Ascending aorta (tissue), 2 donors: ENCODE measurements around the gene ESR1. TPM values are rescaled to one million over a fixed set of nuclear protein-coding genes. Genes with fewer than 3 reads are reported as not detected.

Experiments used
- DNase-seq, 2 donors: peaks; one replicate each; pipeline ENCODE4 v3.0.0-alpha.2; 2019; ENCODE audit warnings: low spot score in 2 of 2
- H3K27ac ChIP-seq, 2 donors: fragments of 200-600 bp; sonication (generic); one replicate each; pipeline ENCODE4 v1.5.1; 2016 to 2017; ENCODE audit warnings: mild to moderate bottlenecking in 1 of 2
- H3K27me3 ChIP-seq: fragments of 200-600 bp; sonication (generic); one replicate; pipeline ENCODE4 v1.5.1; 2017
- H3K36me3 ChIP-seq, 2 donors: fragments of 200-600 bp; sonication (generic); one replicate each; pipeline ENCODE4 v1.5.1; 2016
- H3K4me1 ChIP-seq, 2 donors: fragments of 200-600 bp; sonication (generic); one replicate each; pipeline ENCODE4 v1.5.1; 2016 to 2017; ENCODE audit warnings: mild to moderate bottlenecking in 1 of 2
- H3K4me3 ChIP-seq, 2 donors: fragments of 200-600 bp; sonication (generic); one replicate each; pipeline ENCODE4 v1.5.1; 2016 to 2017; ENCODE audit warnings: mild to moderate bottlenecking in 1 of 2
- H3K9me3 ChIP-seq, 2 donors: fragments of 200-600 bp; sonication (generic); one replicate each; pipeline ENCODE4 v1.5.1; 2016
- intact Hi-C: fragments of 100-400 bp; cut with DNase I; formaldehyde crosslinking; loops from one replicate; pipeline ENCODE4 v1.15.1; 2023
- total RNA-seq: library from RNA; depleted of rRNA; stranded (reverse); fragments of >200 nt; gene quantifications from one replicate; pipeline ENCODE4 v1.1.0, GENCODE V29; 2016
- TF ChIP-seq, protein P1 (sequence below), 3 experiments: fragments of 200-600 bp in 2 of 3; fragments of 450-650 bp in 1 of 3; sonication (generic) in 2 of 3; IDR thresholded peaks; one replicate each; pipeline ENCODE4 v1.5.1; 2016 to 2019; ENCODE audit warnings: antibody characterized with exemption in 3 of 3, mild to moderate bottlenecking in 1 of 3, moderate library complexity in 1 of 3

Gene ESR1
- total RNA-seq, 1 donor from 2014 or later, result 3.0 TPM

DNA sequence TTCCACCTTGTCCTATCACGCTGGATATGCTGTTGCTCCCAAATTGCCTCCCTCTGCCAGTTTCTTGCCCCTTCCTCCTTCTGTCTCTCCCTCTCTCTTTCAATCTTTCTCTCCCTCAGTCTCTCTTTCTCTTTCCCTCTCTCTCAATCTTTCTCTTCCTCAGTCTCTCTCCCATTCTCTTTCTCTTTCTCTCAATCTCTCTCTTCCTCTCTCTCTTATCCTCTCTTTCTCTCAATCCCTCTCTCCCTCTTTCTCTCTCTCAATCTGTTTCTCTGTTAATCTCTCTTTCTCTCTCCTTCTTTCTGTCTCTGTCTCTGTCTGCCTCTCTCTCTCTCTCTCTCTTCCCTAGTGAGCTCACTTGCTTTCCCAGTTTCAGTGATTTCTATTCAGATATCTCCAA, 245.8 kb downstream of the ESR1 start:
- DNase-seq, result no peak
- Histone ChIP-seq H3K36me3 (no peaks in the 10 kb centered on the region), H3K9me3 (no peaks in the 10 kb centered on the region), H3K4me3 (no peak overlapping the region), H3K27me3 (no peaks in the 10 kb centered on the region), H3K4me1 (no peaks in the 10 kb centered on the region), H3K27ac (no peak overlapping the region)
- TF ChIP-seq, protein P1, sequence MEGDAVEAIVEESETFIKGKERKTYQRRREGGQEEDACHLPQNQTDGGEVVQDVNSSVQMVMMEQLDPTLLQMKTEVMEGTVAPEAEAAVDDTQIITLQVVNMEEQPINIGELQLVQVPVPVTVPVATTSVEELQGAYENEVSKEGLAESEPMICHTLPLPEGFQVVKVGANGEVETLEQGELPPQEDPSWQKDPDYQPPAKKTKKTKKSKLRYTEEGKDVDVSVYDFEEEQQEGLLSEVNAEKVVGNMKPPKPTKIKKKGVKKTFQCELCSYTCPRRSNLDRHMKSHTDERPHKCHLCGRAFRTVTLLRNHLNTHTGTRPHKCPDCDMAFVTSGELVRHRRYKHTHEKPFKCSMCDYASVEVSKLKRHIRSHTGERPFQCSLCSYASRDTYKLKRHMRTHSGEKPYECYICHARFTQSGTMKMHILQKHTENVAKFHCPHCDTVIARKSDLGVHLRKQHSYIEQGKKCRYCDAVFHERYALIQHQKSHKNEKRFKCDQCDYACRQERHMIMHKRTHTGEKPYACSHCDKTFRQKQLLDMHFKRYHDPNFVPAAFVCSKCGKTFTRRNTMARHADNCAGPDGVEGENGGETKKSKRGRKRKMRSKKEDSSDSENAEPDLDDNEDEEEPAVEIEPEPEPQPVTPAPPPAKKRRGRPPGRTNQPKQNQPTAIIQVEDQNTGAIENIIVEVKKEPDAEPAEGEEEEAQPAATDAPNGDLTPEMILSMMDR (IDR thresholded peaks at IDR 0.05), result no peak
- intact Hi-C loops, result no loop called here

DNA sequence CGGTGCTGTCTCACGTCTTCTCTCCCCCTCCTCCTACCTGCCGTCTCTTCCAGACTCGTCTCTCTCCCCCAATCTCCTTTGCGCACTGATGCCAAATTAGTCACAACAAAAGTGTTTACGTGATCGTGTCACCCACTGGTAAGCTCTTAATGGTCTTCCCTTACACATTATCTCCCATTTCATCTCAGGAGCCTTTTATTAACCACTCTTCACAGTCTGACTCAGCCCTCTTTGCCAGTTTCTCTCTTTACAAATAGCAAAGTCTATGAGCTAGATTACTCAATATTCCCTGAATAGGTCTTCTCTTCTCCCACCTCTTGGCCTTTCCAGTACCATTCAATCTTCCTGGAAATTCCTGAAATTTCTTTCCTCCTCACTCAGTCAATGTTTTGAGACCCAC, 247.0 kb downstream of the ESR1 start:
- TF ChIP-seq, protein P1 (IDR thresholded peaks at IDR 0.05), result no peak
- Histone ChIP-seq H3K36me3 (no peaks in the 10 kb centered on the region), H3K27ac (no peak overlapping the region), H3K27me3 (no peaks in the 10 kb centered on the region), H3K9me3 (no peaks in the 10 kb centered on the region), H3K4me1 (no peaks in the 10 kb centered on the region), H3K4me3 (no peak overlapping the region)
- no peak for DNase-seq
- intact Hi-C loops, result no loop called here

DNA sequence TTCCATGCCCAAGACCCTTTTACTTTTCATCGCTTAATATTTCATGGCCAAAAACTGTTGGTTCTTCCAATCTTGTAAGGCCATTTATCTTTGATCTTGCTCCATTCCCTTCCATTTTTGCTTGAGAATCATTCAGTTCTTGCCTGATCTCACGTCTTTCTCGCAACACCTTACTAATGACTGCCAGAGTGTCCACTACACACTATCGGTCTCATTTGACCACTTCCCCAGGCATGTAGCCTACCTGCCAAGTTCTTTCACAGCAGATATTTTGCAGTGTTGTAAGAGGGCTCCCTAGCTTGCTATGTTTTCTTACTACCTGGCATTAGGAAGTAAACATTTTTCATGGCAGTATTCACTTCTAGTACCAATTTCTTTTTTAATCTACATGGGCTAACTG, 248.0 kb downstream of the ESR1 start:
- no peaks in the 10 kb centered on the region for H3K36me3 ChIP-seq
- intact Hi-C loops, result no loop called here
- TF ChIP-seq, protein P1 (IDR thresholded peaks at IDR 0.05), result no peak
- no peak overlapping the region for H3K4me3 ChIP-seq
- no peaks in the 10 kb centered on the region for H3K27me3 ChIP-seq
- H3K27ac ChIP-seq, result no peak overlapping the region
- DNase-seq, result no peak
- H3K9me3 ChIP-seq, result no peaks in the 10 kb centered on the region
- H3K4me1 ChIP-seq, result no peaks in the 10 kb centered on the region

DNA sequence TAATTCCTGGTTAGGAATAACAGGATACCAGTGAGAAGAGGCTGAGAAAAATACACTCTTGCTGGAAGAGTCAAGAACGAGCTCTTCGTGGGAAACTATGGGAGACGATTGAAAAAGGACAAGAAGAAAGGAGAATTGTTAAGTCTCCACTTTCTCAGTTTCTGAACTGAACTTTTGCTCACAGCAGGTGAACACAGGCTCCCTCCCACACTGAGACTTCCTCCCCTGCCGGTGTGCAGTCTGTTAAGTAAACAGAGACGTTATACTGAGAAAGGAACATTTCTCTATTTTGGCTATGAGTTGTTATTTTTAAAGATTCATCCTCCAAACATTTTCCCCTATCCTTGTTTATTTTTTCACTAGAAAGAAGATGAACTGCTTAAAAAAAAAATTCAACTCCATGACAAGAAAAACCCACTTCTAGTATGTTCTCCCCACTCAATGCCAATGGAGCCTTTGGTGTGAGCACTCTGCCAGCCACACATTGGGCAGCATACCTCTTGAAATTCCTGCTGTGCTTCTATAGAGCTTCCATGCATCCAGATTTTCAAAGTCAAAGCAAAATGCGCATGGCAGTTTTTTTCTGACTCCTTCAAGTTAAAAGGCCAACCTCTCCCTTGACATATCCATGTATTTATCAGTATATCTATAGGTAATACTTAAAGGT, 250.5 kb downstream of the ESR1 start:
- no peak overlapping the region for H3K4me3 ChIP-seq
- TF ChIP-seq, protein P1 (IDR thresholded peaks at IDR 0.05), result no peak
- H3K27ac ChIP-seq, result no peak overlapping the region
- DNase-seq, result no peak
- no peaks in the 10 kb centered on the region for H3K9me3 ChIP-seq
- no peaks in the 10 kb centered on the region for H3K36me3 ChIP-seq
- no peaks in the 10 kb centered on the region for H3K27me3 ChIP-seq
- peaks cover 0 to 4% of the 10 kb centered on the region in 2 donors for H3K4me1 ChIP-seq
- intact Hi-C loops, result no loop called here

DNA sequence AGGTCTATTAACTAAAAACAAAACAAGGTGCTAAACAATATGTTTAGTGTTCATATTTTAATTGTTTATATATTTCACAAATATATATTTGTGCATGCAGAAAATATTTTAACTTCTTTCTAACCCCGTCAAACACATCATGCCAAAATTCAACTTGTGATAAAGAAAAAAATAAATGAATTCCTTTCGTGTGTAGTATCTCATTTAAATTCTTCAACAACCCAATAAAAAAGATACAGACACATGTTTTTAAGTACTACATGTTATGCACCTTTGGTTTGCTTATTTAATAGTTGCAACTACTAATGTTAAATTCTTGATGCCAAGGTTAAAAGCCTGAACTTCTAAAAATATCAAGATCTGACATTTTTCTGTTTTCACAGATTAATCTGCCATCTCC, 252.4 kb downstream of the ESR1 start:
- H3K27ac ChIP-seq, result no peak overlapping the region
- H3K9me3 ChIP-seq, result no peaks in the 10 kb centered on the region
- intact Hi-C loops, result no loop called here
- H3K27me3 ChIP-seq, result no peaks in the 10 kb centered on the region
- H3K4me3 ChIP-seq, result no peak overlapping the region
- no peaks in the 10 kb centered on the region for H3K36me3 ChIP-seq
- TF ChIP-seq, protein P1 (IDR thresholded peaks at IDR 0.05), result no peak
- no peak for DNase-seq
- H3K4me1 ChIP-seq, result peaks cover 0 to 4% of the 10 kb centered on the region in 2 donors

DNA sequence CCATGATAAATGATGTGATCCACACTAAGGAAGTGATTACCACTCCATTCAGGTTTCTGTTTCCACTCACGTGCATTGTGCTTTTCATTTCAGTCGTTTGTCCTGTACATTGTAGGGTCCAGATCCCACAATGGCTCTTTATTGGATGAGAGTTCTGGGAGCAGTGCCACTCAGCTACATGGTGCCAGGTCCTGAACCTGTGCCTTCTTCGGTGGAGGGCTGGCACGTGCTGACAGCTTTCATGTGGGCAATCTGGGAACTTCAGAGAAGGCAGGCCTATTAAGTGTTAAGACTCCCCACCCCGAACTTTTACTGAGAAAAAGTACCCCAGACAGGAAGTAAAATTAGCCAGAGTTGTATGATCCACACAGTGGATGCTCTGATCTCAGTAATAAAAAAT, 255.0 kb downstream of the ESR1 start:
- Histone ChIP-seq H3K36me3 (no peaks in the 10 kb centered on the region), H3K4me1 (peaks cover 0 to 4% of the 10 kb centered on the region in 2 donors), H3K27ac (peak overlapping the region in 1 of 2 donors; percentile 13), H3K4me3 (no peak overlapping the region), H3K27me3 (no peaks in the 10 kb centered on the region), H3K9me3 (no peaks in the 10 kb centered on the region)
- DNase-seq, result no peak
- intact Hi-C loops, result no loop called here
- TF ChIP-seq, protein P1 (IDR thresholded peaks at IDR 0.05), result no peak
